K562 (cell line): ENCODE measurements around the gene OLFML2A. TPM values are rescaled to one million over a fixed set of nuclear protein-coding genes. Genes with fewer than 3 reads are reported as not detected.

Experiments
- BCL6 ChIP-seq: fragments of 250-450 bp; sonication (Bioruptor Pico); IDR thresholded peaks from 2 replicates; pipeline ENCODE4 v1.4.0; 2020
- BDP1 ChIP-seq: IDR thresholded peaks from 3 replicates; pipeline ENCODE4 v1.6.1; 2011; ENCODE audit not compliant: insufficient read length, insufficient read depth
- BRD9 ChIP-seq: fragments of 450-650 bp; IDR thresholded peaks from 2 replicates; pipeline ENCODE4 v1.6.1; 2018; ENCODE audit warnings: low read depth; ENCODE audit not compliant: partially characterized antibody
- CCAR2 ChIP-seq: fragments of 200-400 bp; formaldehyde crosslinking; IDR thresholded peaks from 2 replicates; pipeline ENCODE4 v1.6.1; 2017; ENCODE audit warnings: mild to moderate bottlenecking, low read depth, low read length
- CXXC5 ChIP-seq: fragments of 250-450 bp; sonication (Bioruptor Pico); IDR thresholded peaks from 2 replicates; pipeline ENCODE4 v1.8.0; 2022; ENCODE audit warnings: inconsistent platforms, mild to moderate bottlenecking, moderate library complexity
- LEF1 ChIP-seq: fragments of 450-650 bp; IDR thresholded peaks from 2 replicates; pipeline ENCODE4 v1.6.1; 2016; ENCODE audit warnings: mild to moderate bottlenecking
- MCM7 ChIP-seq, 2 experiments: fragments of 450-650 bp; IDR thresholded peaks; 2 replicates each; pipeline ENCODE4 v1.6.1; 2016 to 2018
- SUPT5H ChIP-seq: fragments of 450-650 bp; IDR thresholded peaks from 2 replicates; pipeline ENCODE4 v1.6.1; 2016
- TEAD1 ChIP-seq, 2 experiments: fragments of 450-650 bp in 1 of 2; sonication (generic) in 1 of 2; formaldehyde crosslinking; IDR thresholded peaks; 2 replicates each; pipeline versions ENCODE4 v1.4.0 to v1.8.0; 2020 to 2022; ENCODE audit warnings: mild to moderate bottlenecking in 2 of 2, missing genetic modification reagents in 1 of 2
- ZEB2 ChIP-seq: fragments of 450-650 bp; IDR thresholded peaks from 2 replicates; pipeline ENCODE4 v1.6.1; 2016
- ZNF146 ChIP-seq: IDR thresholded peaks from one replicate; pipeline ENCODE4 v1.6.1; 2018; ENCODE audit warnings: missing compliant biosample characterization; ENCODE audit not compliant: unreplicated experiment
- polyA plus RNA-seq, 8 experiments: library from polyadenylated mRNA; depleted of rRNA in 4 of 8; stranded (reverse) in 5 of 8; unstranded in 3 of 8; fragments of >200 nt; fragmentation: Nextera tagmentation in 2 of 8; fragmentation: Illumina TruSeq in 1 of 8; extraction: Ambion mirVana in 2 of 8; extraction: Trizol in 1 of 8; gene quantifications; 2 replicates each; pipeline versions ENCODE4 v1.2.1 to v1.2.3, GENCODE V29; 2011 to 2014; ENCODE audit warnings: inconsistent platforms in 1 of 8, missing spikeins in 1 of 8
- total RNA-seq, 7 experiments: library from RNA; depleted of rRNA in 6 of 7; stranded (reverse); fragments of >200 nt in 6 of 7; fragmentation: Illumina TruSeq in 2 of 7; extraction: Trizol in 2 of 7; gene quantifications; 2 replicates each; pipeline versions ENCODE4 v1.2.1 to v1.2.3, GENCODE V29; 2011 to 2021; ENCODE audit warnings: low replicate concordance in 1 of 7
- TF ChIP-seq, protein P1 (sequence below): sonication (generic); formaldehyde crosslinking; IDR thresholded peaks from 2 replicates; pipeline ENCODE4 v1.8.0; 2023; ENCODE audit warnings: missing genetic modification reagents, mild to moderate bottlenecking, borderline replicate concordance
- TF ChIP-seq, protein P2 (sequence below), 2 experiments: fragments of 450-650 bp; IDR thresholded peaks; 2 replicates each; pipeline ENCODE4 v1.6.1; 2016
- TF ChIP-seq, protein P3 (sequence below): fragments of 150-350 bp; conservative IDR thresholded peaks from 2 replicates; pipeline ENCODE4 v1.6.1; 2014; ENCODE audit warnings: low read length
- TF ChIP-seq, protein P4 (sequence below): sonication (generic); formaldehyde crosslinking; IDR thresholded peaks from 2 replicates; pipeline ENCODE4 v1.8.1; 2022; ENCODE audit warnings: missing genetic modification reagents
- TF ChIP-seq, protein P5 (sequence below): fragments of 450-650 bp; IDR thresholded peaks from 2 replicates; pipeline ENCODE4 v1.6.1; 2016

The OLFML2A gene
- total and polyA plus RNA-seq, 9 of the 15 experiments (the other 6 are each of a cell fraction or from before 2014, with no cell fraction given), result 0.16 TPM; not detected in 8

DNA sequence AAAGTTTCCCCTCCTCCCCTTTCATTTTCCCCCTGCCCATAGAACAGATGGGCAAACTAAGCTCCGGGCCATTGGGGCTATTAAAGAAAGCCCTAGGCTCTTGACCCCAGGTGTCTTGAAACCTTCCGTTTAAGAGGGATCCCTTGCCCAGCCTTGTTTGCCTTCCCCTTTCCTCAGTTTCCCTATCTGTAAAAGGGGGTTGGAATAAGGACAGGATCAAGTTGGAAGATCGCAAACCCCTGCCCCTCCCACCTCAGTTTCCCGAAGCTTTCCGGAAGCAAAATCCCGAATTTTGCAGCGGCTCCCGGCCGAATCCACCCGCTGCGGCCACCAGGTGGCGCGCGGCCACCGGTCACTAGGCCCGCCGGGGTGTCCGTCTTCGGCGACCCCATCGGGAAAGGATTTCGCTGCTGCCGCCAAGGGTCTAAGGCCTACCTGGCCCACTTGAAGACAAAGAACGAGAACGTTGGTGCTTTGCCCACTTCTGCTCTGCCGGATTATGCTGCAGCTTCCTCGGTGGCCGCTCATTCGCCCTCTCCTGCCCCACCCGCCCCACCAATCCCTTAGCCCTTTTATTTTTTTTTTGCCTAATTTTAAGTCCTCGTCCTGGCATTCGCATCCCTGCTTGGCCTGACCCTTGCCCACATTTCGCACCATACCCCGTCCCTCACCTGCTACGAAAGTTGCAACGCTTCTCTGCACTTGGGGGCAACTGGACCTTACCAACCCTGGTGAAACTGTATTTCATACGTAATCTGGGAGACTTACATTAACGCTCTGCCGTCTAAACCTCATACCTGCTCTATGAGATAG is 4.9 kb upstream of the OLFML2A start (continued):
- TF ChIP-seq, protein P1, sequence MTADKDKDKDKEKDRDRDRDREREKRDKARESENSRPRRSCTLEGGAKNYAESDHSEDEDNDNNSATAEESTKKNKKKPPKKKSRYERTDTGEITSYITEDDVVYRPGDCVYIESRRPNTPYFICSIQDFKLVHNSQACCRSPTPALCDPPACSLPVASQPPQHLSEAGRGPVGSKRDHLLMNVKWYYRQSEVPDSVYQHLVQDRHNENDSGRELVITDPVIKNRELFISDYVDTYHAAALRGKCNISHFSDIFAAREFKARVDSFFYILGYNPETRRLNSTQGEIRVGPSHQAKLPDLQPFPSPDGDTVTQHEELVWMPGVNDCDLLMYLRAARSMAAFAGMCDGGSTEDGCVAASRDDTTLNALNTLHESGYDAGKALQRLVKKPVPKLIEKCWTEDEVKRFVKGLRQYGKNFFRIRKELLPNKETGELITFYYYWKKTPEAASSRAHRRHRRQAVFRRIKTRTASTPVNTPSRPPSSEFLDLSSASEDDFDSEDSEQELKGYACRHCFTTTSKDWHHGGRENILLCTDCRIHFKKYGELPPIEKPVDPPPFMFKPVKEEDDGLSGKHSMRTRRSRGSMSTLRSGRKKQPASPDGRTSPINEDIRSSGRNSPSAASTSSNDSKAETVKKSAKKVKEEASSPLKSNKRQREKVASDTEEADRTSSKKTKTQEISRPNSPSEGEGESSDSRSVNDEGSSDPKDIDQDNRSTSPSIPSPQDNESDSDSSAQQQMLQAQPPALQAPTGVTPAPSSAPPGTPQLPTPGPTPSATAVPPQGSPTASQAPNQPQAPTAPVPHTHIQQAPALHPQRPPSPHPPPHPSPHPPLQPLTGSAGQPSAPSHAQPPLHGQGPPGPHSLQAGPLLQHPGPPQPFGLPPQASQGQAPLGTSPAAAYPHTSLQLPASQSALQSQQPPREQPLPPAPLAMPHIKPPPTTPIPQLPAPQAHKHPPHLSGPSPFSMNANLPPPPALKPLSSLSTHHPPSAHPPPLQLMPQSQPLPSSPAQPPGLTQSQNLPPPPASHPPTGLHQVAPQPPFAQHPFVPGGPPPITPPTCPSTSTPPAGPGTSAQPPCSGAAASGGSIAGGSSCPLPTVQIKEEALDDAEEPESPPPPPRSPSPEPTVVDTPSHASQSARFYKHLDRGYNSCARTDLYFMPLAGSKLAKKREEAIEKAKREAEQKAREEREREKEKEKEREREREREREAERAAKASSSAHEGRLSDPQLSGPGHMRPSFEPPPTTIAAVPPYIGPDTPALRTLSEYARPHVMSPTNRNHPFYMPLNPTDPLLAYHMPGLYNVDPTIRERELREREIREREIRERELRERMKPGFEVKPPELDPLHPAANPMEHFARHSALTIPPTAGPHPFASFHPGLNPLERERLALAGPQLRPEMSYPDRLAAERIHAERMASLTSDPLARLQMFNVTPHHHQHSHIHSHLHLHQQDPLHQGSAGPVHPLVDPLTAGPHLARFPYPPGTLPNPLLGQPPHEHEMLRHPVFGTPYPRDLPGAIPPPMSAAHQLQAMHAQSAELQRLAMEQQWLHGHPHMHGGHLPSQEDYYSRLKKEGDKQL (CRISPR knock-in tag), result no peak
- TF ChIP-seq CCAR2 (no peak), CXXC5 (no peak), BDP1 (no peak), ZEB2 (peak; percentile 18; the same call in 1 of the 2 replicates), BRD9 (peak; percentile 45), LEF1 (no peak; the same call in 1 of the 2 replicates), ZNF146 (no peak), SUPT5H (no peak), TEAD1 (CRISPR knock-in tag; IDR thresholded peaks at IDR 0.05) (peak in 1 of 2 experiments; percentile 50; a peak in 2 of 4 replicates), BCL6 (no peak), MCM7 (IDR thresholded peaks at IDR 0.05) (no peak)
- TF ChIP-seq, protein P2, sequence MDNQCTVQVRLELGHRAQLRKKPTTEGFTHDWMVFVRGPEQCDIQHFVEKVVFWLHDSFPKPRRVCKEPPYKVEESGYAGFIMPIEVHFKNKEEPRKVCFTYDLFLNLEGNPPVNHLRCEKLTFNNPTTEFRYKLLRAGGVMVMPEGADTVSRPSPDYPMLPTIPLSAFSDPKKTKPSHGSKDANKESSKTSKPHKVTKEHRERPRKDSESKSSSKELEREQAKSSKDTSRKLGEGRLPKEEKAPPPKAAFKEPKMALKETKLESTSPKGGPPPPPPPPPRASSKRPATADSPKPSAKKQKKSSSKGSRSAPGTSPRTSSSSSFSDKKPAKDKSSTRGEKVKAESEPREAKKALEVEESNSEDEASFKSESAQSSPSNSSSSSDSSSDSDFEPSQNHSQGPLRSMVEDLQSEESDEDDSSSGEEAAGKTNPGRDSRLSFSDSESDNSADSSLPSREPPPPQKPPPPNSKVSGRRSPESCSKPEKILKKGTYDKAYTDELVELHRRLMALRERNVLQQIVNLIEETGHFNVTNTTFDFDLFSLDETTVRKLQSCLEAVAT (IDR thresholded peaks at IDR 0.05), result no peak
- TF ChIP-seq, protein P3, sequence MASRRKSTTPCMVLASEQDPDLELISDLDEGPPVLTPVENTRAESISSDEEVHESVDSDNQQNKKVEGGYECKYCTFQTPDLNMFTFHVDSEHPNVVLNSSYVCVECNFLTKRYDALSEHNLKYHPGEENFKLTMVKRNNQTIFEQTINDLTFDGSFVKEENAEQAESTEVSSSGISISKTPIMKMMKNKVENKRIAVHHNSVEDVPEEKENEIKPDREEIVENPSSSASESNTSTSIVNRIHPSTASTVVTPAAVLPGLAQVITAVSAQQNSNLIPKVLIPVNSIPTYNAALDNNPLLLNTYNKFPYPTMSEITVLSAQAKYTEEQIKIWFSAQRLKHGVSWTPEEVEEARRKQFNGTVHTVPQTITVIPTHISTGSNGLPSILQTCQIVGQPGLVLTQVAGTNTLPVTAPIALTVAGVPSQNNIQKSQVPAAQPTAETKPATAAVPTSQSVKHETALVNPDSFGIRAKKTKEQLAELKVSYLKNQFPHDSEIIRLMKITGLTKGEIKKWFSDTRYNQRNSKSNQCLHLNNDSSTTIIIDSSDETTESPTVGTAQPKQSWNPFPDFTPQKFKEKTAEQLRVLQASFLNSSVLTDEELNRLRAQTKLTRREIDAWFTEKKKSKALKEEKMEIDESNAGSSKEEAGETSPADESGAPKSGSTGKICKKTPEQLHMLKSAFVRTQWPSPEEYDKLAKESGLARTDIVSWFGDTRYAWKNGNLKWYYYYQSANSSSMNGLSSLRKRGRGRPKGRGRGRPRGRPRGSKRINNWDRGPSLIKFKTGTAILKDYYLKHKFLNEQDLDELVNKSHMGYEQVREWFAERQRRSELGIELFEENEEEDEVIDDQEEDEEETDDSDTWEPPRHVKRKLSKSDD, result 0 out of 2 replicates have a peak, but pooled peaks have one; percentile 48
- TF ChIP-seq, protein P4, sequence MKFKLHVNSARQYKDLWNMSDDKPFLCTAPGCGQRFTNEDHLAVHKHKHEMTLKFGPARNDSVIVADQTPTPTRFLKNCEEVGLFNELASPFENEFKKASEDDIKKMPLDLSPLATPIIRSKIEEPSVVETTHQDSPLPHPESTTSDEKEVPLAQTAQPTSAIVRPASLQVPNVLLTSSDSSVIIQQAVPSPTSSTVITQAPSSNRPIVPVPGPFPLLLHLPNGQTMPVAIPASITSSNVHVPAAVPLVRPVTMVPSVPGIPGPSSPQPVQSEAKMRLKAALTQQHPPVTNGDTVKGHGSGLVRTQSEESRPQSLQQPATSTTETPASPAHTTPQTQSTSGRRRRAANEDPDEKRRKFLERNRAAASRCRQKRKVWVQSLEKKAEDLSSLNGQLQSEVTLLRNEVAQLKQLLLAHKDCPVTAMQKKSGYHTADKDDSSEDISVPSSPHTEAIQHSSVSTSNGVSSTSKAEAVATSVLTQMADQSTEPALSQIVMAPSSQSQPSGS (CRISPR knock-in tag), result no peak
- TF ChIP-seq, protein P5, sequence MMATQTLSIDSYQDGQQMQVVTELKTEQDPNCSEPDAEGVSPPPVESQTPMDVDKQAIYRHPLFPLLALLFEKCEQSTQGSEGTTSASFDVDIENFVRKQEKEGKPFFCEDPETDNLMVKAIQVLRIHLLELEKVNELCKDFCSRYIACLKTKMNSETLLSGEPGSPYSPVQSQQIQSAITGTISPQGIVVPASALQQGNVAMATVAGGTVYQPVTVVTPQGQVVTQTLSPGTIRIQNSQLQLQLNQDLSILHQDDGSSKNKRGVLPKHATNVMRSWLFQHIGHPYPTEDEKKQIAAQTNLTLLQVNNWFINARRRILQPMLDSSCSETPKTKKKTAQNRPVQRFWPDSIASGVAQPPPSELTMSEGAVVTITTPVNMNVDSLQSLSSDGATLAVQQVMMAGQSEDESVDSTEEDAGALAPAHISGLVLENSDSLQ, result 0 out of 2 replicates have a peak, but pooled peaks have one; percentile 22
